Skin epidermis (tissue), 12 donors: ENCODE data around the gene GAS5.
A peak's percentile ranks its signal among the peaks of the same experiment; 100 is the strongest.

Experiments
- H3K27ac ChIP-seq, 21 experiments: fragments of 200-600 bp; sonication (generic) in 11 of 21; one replicate each; pipeline ENCODE4 v1.5.0; 2020; ENCODE audit warnings: mild to moderate bottlenecking in 3 of 21, inconsistent platforms in 2 of 21, moderate library complexity in 2 of 21
- H3K4me3 ChIP-seq, 7 experiments: fragments of 200-600 bp; sonication (generic) in 2 of 7; one replicate each; pipeline ENCODE4 v1.5.0; 2020; ENCODE audit warnings: inconsistent platforms in 2 of 7, mild to moderate bottlenecking in 2 of 7, moderate library complexity in 1 of 7

Gene GAS5

DNA sequence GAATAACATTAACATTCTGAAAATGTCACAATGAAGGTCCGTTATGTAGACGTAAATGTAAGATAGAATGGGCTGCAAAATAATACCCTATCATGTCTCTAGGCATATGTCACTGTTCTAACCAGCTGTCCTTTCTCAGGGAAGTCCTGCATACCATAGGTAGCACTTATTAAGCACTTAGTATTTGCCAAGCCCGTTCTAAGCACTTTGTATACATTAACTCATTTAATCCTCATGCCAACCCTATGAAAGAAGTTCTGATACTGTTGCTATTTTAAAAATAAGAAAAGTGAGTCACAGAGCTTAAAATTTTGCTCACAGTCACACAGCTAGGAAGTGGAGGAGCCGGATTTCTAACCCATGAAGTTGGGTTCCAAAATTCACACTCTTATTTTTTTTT, 15.7 kb downstream of the GAS5 start:
- H3K4me3 ChIP-seq, result no peak overlapping the region
- H3K27ac ChIP-seq, result no peak overlapping the region

DNA sequence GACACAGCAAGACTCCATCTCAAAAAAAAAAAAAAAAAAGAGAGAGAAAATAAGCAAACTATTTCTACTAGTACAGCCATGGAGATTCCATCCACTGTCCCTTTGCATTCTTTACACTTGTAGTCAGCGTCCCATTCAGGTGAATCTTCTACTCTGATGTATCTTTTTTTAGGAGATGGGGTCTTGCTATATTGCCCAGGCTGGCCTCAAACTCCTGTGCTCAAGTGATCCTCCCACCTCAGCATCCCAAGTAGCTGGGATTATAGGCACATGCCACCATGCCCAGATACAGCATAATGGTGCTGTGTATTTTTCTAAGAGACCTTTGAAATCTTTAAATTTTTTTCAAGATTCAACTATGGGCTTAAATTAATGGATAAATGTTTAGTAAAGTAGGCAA, 35.0 kb downstream of the GAS5 start:
- no peak overlapping the region for H3K4me3 ChIP-seq
- H3K27ac ChIP-seq, result no peak overlapping the region

DNA sequence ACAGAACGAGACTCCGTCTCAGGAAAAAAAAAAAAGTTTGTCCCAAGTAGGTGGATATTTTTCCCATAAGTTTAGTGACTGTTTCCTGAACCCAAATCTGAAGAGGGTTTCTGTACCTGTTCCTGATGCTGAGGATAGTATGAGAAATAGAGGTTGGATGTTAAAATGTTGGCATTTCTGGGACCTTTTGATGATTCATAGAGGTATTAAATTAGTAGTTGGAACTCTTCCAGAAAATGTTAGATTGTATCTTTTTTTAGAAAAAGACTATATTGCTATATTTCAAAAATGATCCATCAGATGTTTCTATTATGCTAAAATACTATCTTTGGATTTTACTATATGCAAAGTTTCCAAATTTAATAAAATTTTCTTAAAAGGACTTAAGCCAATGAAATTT, 40.2 kb downstream of the GAS5 start:
- H3K4me3 ChIP-seq, result no peak overlapping the region
- H3K27ac ChIP-seq, result no peak overlapping the region

DNA sequence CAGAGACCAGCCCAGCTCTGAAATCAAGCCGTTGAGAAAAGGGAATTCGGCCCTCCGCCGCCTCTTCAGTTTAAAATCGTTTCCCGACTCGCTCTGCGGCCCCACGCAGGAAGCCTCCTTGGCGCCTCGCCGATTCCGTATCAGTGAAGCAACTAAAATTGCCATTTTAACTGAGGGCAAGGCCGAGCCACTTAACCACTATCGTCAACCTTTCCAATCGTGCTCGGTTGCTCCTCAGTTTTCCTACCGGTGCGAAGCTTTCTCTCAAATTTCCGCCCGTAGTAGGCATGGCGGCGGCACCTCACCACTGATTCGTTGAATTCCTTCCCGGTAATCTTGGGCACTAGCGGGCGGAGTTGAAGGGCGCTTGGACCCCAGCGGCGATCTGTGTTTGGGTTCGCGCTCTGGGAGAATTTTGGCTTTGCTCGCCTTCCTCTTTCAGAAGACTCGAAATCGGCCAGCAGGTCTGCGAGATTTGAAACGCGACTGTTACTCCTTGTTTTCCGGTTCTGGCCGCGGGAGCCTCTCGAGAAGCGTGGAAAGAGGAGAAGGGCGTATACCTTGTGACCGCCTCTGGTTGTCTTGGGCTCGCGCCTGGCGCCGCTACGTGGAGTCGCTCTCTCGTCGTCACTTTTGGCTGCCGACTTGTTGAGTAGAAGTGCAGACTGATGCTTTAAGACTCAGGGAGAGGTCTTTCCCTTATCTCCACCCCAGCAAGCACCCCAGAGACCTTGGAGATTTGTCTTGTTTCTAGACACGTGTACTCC, 43.3 kb downstream of the GAS5 start, which contains the start of the genes CENPL and DARS2:
Gene CENPL, minus strand, starts transcription at position 569 of the 767 bp plus-strand sequence. CDS start 13,584 bp downstream, outside the sequence.
Gene DARS2, plus strand, starts transcription at position 359 of the 767 bp plus-strand sequence. CDS start 557 bp downstream, outside the sequence.
- H3K4me3 ChIP-seq, result peak within 1 kb of the TSS; percentile 66 to 79 (median 73)
- H3K27ac ChIP-seq, result peak within 1 kb of the TSS; percentile 23 to 95 (median 89)

DNA sequence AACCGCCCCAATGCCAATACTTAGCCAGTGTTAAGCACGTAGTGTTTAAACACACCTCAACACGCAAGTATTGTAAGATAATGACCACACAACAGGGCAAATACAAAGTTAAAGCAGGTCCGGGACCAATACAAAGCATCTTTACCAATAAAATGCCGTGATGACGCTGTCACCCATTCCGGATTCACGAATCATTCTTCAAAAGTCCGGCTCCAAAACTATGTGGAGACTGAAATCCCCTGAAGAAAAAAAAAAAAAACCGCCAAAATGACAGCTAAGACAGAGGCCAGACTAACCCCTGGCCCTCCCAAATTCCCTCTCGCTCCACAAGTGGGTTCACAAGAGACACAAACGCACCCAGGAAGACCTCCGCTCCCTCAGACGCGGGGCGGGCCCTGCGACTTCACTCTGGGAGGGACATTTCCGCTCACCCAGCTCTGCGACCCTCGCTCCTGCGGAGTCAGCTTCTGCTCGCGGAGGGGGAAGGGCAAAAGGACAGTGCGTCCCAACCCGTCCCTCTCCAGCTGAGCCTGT, 43.9 kb downstream of the GAS5 start:
- Histone ChIP-seq H3K27ac (peak overlapping the region in 20 of 21 experiments; percentile 48 to 95 (median 88)), H3K4me3 (peak overlapping the region; percentile 66 to 79 (median 73))

DNA sequence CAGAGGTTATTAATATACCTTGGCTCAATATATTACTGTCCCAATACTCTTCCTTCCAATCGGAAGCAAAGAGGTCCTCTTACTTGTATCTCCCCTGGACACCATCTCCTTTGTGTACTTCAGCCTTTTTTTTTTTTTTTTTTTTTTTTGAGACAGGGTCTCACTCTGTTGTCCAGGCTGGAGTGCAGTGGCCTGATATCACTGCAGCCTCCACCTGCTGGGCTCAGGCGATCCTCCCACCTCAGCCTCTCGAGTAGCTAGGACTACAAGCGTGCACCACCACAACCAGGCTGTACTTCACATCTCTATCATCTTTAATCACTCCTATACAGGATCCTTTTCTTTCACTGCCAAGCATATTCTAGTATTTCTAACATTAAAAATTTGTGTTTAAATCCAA, 46.1 kb downstream of the GAS5 start:
- Histone ChIP-seq H3K4me3 (no peak overlapping the region), H3K27ac (no peak overlapping the region)

DNA sequence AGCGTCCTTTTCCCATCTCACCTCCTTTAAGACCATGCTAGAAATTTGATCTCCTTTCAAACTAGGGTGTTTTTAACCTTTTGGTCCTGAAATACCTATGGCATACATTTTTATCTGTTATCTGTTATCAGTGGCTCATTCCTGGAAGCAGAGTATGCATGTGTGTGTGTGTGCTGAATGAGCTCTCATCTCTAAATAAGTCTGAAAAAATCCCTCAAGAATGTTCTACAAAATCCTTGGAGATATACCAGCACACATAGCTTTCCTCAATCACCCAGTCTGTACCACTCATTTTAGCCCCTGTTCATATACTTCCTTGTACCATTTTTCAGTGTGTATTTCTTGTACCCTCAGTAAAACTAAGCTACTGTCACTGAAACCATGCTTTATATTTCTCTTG, 49.3 kb downstream of the GAS5 start:
- Histone ChIP-seq H3K4me3 (no peak overlapping the region), H3K27ac (no peak overlapping the region)
